HepG2 (cell line): ENCODE measurements around the gene SNX7. TPM values are rescaled to one million over a fixed set of nuclear protein-coding genes. Genes with fewer than 3 reads are reported as not detected.

ENCODE experiments used
- CEBPG ChIP-seq: IDR thresholded peaks from 2 replicates; pipeline ENCODE4 v1.6.1; 2016
- DZIP1 ChIP-seq: sonication (generic); formaldehyde crosslinking; IDR thresholded peaks from 2 replicates; pipeline ENCODE4 v1.5.0; 2020; ENCODE audit warnings: mild to moderate bottlenecking, missing genetic modification reagents
- FOSL2 ChIP-seq: sonication (generic); formaldehyde crosslinking; IDR thresholded peaks from 2 replicates; pipeline ENCODE4 v1.4.0; 2020; ENCODE audit warnings: missing genetic modification reagents
- GPN1 ChIP-seq: sonication (generic); formaldehyde crosslinking; IDR thresholded peaks from 2 replicates; pipeline ENCODE4 v1.5.1; 2020; ENCODE audit warnings: missing genetic modification reagents, borderline replicate concordance
- GTF2F1 ChIP-seq: fragments of 150-350 bp; IDR thresholded peaks from 2 replicates; pipeline ENCODE4 v1.6.1; 2014; ENCODE audit warnings: low read length
- HHEX ChIP-seq: IDR thresholded peaks from 2 replicates; pipeline ENCODE4 v1.6.1; 2016; ENCODE audit warnings: control low read depth
- IRF2 ChIP-seq: IDR thresholded peaks from 2 replicates; pipeline ENCODE4 v1.6.1; 2018; ENCODE audit warnings: missing genetic modification reagents, missing compliant biosample characterization
- MTF2 ChIP-seq: sonication (generic); formaldehyde crosslinking; IDR thresholded peaks from 2 replicates; pipeline ENCODE4 v1.5.0; 2020; ENCODE audit warnings: missing genetic modification reagents, borderline replicate concordance
- SMAD3 ChIP-seq: sonication (generic); formaldehyde crosslinking; IDR thresholded peaks from 2 replicates; pipeline ENCODE4 v1.4.0; 2020; ENCODE audit warnings: missing genetic modification reagents
- SMARCE1 ChIP-seq: fragments of 450-650 bp; IDR thresholded peaks from 2 replicates; pipeline ENCODE4 v1.6.1; 2017; ENCODE audit warnings: borderline replicate concordance
- STAG1 ChIP-seq: sonication (generic); formaldehyde crosslinking; IDR thresholded peaks from 2 replicates; pipeline ENCODE4 v1.4.0; 2020; ENCODE audit warnings: missing genetic modification reagents
- STAT6 ChIP-seq: sonication (generic); formaldehyde crosslinking; IDR thresholded peaks from 2 replicates; pipeline ENCODE4 v1.4.0; 2020; ENCODE audit warnings: missing genetic modification reagents, mild to moderate bottlenecking, borderline replicate concordance
- ZBTB25 ChIP-seq: IDR thresholded peaks from 2 replicates; pipeline ENCODE4 v1.6.1; 2018; ENCODE audit warnings: missing genetic modification reagents
- ZNF577 ChIP-seq: sonication (generic); formaldehyde crosslinking; IDR thresholded peaks from 2 replicates; pipeline ENCODE4 v1.4.0; 2020; ENCODE audit warnings: mild to moderate bottlenecking, low read depth, missing genetic modification reagents, borderline replicate concordance
- ZNF672 ChIP-seq: sonication (generic); formaldehyde crosslinking; IDR thresholded peaks from 2 replicates; pipeline ENCODE4 v1.8.1; 2022; ENCODE audit warnings: missing genetic modification reagents
- polyA plus RNA-seq, 8 experiments: library from polyadenylated mRNA; depleted of rRNA in 3 of 8; stranded (reverse) in 7 of 8; unstranded in 1 of 8; fragments of >200 nt; fragmentation: Illumina TruSeq in 4 of 8; extraction: Trizol in 4 of 8; gene quantifications; 2 replicates each; pipeline versions ENCODE4 v1.2.1 to v1.2.3, GENCODE V29; 2011 to 2016; ENCODE audit warnings: low read depth in 4 of 8, missing spikeins in 1 of 8, mixed read lengths in 1 of 8; ENCODE audit not compliant: insufficient read depth in 1 of 8
- total RNA-seq, 5 experiments: library from RNA; depleted of rRNA; stranded (reverse); fragments of >200 nt; fragmentation: Illumina TruSeq; extraction: Trizol; gene quantifications; 2 replicates each; pipeline ENCODE4 v1.2.3, GENCODE V29; 2016; ENCODE audit warnings: low read depth in 1 of 5

SNX7 gene
- total and polyA plus RNA-seq, 2 of the 13 experiments (the other 11 are each of a cell fraction or from before 2014, with no cell fraction given) = 14.3 to 33.5 TPM

GRCh38 chr1:98704971-98705370, 43.5 kb downstream of the SNX7 start (continued):
- no peak for TF ChIP-seq DZIP1 (CRISPR knock-in tag)
- no peak for TF ChIP-seq HHEX (CRISPR knock-in tag)
- TF ChIP-seq ZBTB25 (CRISPR knock-in tag) = no peak
- no peak for TF ChIP-seq GPN1 (CRISPR knock-in tag)
- no peak for TF ChIP-seq ZNF672 (CRISPR knock-in tag)
- no peak for TF ChIP-seq STAT6
- no peak for TF ChIP-seq ZNF577 (CRISPR knock-in tag)
- TF ChIP-seq SMAD3 (CRISPR knock-in tag) = no peak
- TF ChIP-seq STAG1 (CRISPR knock-in tag) = no peak
- no peak for TF ChIP-seq CEBPG (CRISPR knock-in tag)
- no peak for TF ChIP-seq MTF2 (CRISPR knock-in tag)
- TF ChIP-seq SMARCE1 = no peak
- TF ChIP-seq IRF2 (CRISPR knock-in tag) = no peak
- TF ChIP-seq FOSL2 (CRISPR knock-in tag) = no peak
- TF ChIP-seq GTF2F1 = no peak
